Heart left ventricle (tissue), 13 donors: ENCODE measurements around the gene SEMA4G.

Experiments used
- CTCF ChIP-seq, 12 donors: fragments of 200-600 bp; sonication (generic) in 4 of 12; IDR thresholded peaks; one replicate each; pipeline versions ENCODE4 v1.5.0 to v1.8.0; 2018 to 2022; ENCODE audit warnings: antibody characterized with exemption in 12 of 12, mild to moderate bottlenecking in 5 of 12
- POLR2A ChIP-seq, 2 donors: fragments of 450-650 bp; IDR thresholded peaks; one replicate each; pipeline ENCODE4 v1.6.1; 2017; ENCODE audit warnings: antibody characterized with exemption in 2 of 2, mild to moderate bottlenecking in 2 of 2, moderate library complexity in 2 of 2
- donor health status: ischemic (EF 13 %, LVEDD 7.1; RV severe dilation, severe dysfunction).
- donor health status: DM: no; HTN: yes; CAD: no.
- donor health status: DM: no; HTN: no; CAD: no.
- donor health status: ischemic (EF 25% LVEDD 6.9; RV normal size, moderate dysfunction).
- donor health status: ischemic (EF 25% LVEDD 5.7; RV mildly dilated, moderate dysfunction).
- donor health status: ischemic (EF 35%, LVEDD 5.7; RV mildly dilated, moderate dysfunction).
- donor health status: nonischemic (EF 11% LVEDD 7.7; RV severe dilation, severe dysfunction).
- donor health status: DM: yes; HTN: yes; CAD: no.
- donor health status: PGD.
- donor health status: ischemic (EF 29% LVEDD 5.4; RV normal size, mild dysfunction).
- donor health status: nonischemic (EF 23%, LVEDD 6.1; RV moderate dilation, normal function).

GRCh38 chr10:101000127-101000914 lies 31.0 kb downstream of the SEMA4G start:
- TF ChIP-seq CTCF (IDR thresholded peaks at IDR 0.05) (no peak), POLR2A (IDR thresholded peaks at IDR 0.05) (no peak)
